HG02852 (cell line): Measurements from ENCODE around the gene HNRNPAB.
"Not testable (repeated sequence)": the region's sequence is repeated elsewhere in the genome, so short reads cannot be mapped to it uniquely, and the experiment has no call there.

Experiments used
- ATAC-seq: cut with Tn5 transposase; IDR thresholded peaks from one replicate; pipeline ENCODE4 v1.9.1; 2021; ENCODE audit warnings: mild to moderate bottlenecking, moderate library complexity; ENCODE audit not compliant: unreplicated experiment

The HNRNPAB gene

DNA sequence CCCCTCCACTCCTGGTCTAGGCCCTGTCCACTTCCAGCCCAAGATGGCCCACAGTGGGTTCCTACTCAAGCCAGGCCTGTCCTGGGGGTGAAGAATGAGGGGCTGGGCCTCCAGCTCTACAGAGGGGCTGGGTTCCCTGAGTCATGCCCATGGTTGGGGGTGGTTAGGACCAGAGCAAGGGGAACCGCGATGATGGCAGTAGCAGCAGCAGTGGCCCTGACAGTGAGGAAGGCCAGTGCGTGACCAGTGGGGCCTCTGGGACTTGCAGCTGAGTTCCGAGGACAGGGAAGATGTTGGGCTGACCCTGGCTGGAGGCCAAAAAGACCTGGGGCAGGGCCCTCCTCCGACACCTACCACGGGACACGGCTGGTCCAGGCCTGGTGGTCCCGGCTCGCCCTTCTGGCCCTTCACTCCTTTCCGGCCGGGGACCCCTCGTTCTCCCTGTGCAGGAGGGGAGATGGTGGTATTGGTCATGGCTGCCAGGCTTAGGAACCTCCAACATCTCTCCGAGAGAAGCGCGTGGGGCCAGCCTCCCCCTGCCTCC, 37.4 kb downstream of the HNRNPAB start:
- ATAC-seq = no peak

- no peak for ATAC-seq
These were observed 38.1 kb downstream of the HNRNPAB start for GRCh38 chr5:178242416-178242815.

DNA sequence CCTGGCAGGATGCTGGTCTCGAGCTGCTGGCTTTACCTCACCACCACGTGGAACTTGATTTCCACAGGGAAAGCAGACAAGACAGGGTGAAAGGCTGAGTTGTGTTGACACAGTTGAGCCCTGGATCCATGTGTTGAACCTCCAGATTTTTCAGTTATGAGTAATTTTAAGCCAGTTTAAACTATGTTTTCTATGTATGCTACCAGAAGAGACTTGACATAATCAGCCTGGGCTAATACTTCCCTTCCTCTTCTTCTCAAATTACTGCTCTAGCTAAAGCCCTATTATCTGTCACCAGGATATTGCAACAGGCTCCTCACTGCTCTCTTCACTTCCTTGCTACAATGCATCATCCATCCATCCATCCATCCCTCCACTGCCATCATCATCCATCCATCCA, 40.2 kb downstream of the HNRNPAB start:
- ATAC-seq = no peak

- no peak for ATAC-seq
These were observed 41.1 kb downstream of the HNRNPAB start for GRCh38 chr5:178245389-178245788.

DNA sequence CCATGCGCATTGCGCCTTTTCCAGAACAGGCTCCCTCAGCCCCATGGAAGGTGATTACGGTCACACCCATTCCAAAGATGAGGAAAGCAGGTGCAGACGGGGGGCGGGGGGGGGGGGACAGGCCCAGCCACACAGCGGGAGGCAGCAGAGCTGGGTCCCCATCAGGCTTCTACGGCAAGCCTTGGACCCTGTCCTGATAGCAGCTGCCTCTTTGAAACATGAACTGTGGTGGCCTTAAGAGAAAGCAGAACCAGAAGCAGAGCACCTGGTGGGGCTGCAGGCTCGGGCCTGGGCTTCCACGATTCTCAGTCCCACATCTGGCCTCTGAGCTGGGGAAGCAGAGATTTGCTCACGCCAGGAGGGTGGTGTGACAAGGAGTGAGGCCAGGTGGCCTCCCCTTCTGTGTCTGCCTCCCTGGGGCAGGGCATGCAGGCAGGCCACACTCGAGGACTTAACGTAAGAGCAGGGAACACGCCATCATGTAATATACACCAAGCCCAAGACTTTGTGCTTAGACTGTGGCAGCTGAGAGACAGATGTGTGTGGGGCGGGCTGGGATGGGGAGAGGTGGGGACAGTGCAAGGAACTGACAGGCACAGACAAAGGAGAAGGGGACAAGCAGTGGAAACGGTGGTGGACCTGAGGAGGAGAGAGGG, 42.4 kb downstream of the HNRNPAB start:
- no peak for ATAC-seq

- ATAC-seq = no peak
These were observed 43.4 kb downstream of the HNRNPAB start for GRCh38 chr5:178247481-178248456.

DNA sequence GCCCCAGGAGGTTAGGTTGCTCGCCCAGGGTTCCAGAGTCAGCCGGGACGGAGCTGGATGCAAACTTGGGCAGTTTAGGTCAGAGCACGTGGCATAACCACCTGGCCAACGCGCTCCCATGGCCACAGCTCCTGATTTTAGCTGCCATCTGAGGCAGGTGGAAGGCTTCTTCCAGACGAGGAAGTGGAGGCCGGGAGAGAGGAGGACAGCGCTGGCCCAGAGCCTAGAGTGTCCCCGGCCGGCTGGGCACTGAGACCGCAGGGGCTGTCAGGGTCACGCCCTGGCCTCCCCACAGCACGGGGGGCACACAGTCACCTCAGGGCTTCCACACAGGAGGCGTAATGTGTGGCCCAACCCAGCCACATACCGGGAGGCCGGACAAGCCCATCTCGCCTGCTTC, 44.4 kb downstream of the HNRNPAB start:
- ATAC-seq = no peak

DNA sequence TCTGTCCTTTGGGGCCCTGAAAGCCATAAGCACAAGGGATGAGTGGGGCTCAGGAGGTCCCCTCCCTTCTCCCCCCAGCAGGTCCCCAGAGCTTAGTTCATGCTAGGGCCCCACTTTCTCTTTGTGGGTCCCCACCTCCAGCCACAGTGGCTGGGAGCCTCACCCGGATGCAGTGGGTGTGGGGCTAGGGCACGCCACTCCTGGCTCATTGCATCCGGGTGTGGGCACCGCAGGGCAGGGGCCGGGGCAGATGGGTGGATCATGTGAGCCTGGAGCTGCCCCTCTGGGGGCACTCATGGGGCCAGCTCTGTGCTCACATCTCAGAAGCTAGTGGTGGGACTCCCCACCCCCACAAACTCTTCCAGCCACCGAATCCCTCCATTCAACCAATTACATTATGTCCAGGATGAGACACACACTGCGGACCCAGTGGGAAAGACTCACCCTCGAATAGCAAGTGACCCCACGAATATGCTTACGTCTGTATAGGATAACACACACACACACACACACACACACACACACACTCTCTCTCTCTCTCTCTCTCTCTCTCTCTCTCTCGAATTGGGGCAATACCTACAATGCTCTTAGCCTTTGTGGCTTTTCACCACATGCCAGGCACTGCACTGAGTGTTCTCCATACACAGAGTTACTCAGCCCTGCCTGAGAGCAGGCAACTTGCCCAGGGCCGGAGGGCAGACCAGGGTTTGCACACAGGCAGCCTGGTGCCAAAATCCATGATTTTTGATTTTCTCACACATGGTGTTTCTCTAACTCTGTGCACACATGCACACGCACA, 45.1 kb downstream of the HNRNPAB start:
- ATAC-seq = no peak

DNA sequence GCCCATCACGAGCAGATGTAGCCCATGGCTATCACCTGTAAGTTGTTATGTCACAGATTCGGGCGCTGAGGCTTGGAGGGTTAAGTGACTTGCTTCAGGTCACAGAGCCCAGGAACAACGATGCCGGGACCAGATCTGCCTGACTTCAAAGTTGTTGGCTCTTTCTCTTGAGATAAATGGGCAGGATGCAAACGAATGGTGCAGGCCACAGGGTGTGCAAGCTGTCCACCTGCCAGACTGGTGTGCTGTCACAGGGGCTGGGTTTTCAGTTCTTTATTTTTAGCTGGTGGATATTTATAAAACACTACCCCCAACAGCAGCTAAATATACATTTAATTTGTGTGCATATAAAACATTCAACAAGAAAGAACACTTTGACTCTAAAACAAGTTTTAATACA, 45.9 kb downstream of the HNRNPAB start:
- ATAC-seq = no peak

- no peak for ATAC-seq
These were observed 47.9 kb downstream of the HNRNPAB start for GRCh38 chr5:178252258-178252657.

DNA sequence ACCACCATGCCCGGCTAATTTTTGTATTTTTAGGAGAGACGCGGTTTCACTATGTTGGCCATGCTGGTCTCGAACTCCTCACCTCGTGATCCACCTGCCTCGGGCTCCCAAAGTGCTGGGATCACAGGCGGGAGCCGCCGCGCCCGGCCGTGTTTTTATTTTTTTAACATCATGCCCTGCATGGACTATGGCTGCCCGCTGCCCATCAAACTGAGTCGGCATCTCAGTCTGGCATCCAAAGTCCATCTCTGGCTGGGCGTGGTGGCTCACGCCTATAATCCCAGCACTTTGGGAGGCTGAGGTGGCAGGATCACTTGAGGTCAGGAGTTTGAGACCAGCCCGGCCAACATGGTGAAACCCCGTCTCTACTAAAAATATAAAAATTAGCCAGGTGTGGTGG, 49.3 kb downstream of the HNRNPAB start:
- ATAC-seq = not testable (repeated sequence)

GRCh38 chr5:178256746-178257145, 52.4 kb downstream of the HNRNPAB start:
- no peak for ATAC-seq

DNA sequence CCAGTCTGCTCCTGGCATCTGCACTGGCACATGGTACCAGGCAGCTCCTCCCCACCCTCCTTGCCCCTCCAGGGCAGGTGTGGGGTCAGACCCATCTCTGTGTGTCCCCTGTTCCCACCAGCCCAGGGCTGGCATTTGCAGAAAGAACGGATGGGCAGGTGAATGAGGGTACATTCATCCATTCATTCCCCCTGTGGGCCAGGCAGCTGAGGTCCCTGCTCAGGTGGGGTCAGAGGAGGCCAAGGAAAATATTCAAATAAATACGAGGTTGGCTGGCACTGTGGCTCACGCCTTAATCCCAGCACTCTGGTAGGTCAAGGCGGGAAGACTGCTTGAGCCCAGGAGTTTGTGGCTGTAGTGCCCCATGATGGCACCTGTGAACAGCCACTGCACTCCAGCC, 53.3 kb downstream of the HNRNPAB start:
- no peak for ATAC-seq

GRCh38 chr5:178259623-178260536, 55.5 kb downstream of the HNRNPAB start:
- ATAC-seq = no peak
